HG03025 (cell line): ENCODE data around the gene SPATS2L.

Experiments
- ATAC-seq: cut with Tn5 transposase; IDR thresholded peaks from one replicate; pipeline ENCODE4 v1.9.1; 2021; ENCODE audit warnings: mild to moderate bottlenecking, moderate library complexity; ENCODE audit not compliant: unreplicated experiment, low FRiP score

The SPATS2L gene

GRCh38 chr2:200306196-200306930, at the start of gene SPATS2L:
TSS of gene SPATS2L (plus strand) at chr2:200306693. CDS start at chr2:200389245, 82,552 bp downstream.
- peak; percentile 59 for ATAC-seq

- ATAC-seq, result no peak
These were observed 48.9 kb upstream of the SPATS2L start for GRCh38 chr2:200257570-200257969.

- no peak for ATAC-seq
These were observed 48.4 kb upstream of the SPATS2L start for GRCh38 chr2:200258081-200258480.

GRCh38 chr2:200258881-200259576, 47.5 kb upstream of the SPATS2L start:
- ATAC-seq, result no peak

GRCh38 chr2:200259577-200259957, 46.9 kb upstream of the SPATS2L start:
- ATAC-seq, result no peak

- no peak for ATAC-seq
These were observed 44.4 kb upstream of the SPATS2L start for GRCh38 chr2:200262047-200262446.

GRCh38 chr2:200263279-200263678, 43.2 kb upstream of the SPATS2L start:
- no peak for ATAC-seq

GRCh38 chr2:200264631-200265030, 41.9 kb upstream of the SPATS2L start:
- no peak for ATAC-seq

GRCh38 chr2:200266406-200266805, 40.1 kb upstream of the SPATS2L start:
- no peak for ATAC-seq

- no peak for ATAC-seq
These were observed 39.1 kb upstream of the SPATS2L start for GRCh38 chr2:200267350-200267749.

GRCh38 chr2:200270732-200271131, 35.8 kb upstream of the SPATS2L start:
- no peak for ATAC-seq

GRCh38 chr2:200272320-200272719, 34.2 kb upstream of the SPATS2L start:
- ATAC-seq, result no peak

- no peak for ATAC-seq
These were observed 32.1 kb upstream of the SPATS2L start for GRCh38 chr2:200274116-200275075.

- ATAC-seq, result no peak
These were observed 31.0 kb upstream of the SPATS2L start for GRCh38 chr2:200275295-200276013.

- no peak for ATAC-seq
These were observed 30.0 kb upstream of the SPATS2L start for GRCh38 chr2:200276472-200276871.

- ATAC-seq, result no peak
These were observed 27.7 kb upstream of the SPATS2L start for GRCh38 chr2:200278694-200279316.

- ATAC-seq, result no peak
These were observed 26.6 kb upstream of the SPATS2L start for GRCh38 chr2:200279857-200280256.

- no peak for ATAC-seq
These were observed 19.9 kb upstream of the SPATS2L start for GRCh38 chr2:200286578-200286977.

GRCh38 chr2:200288670-200289429, 17.6 kb upstream of the SPATS2L start:
- ATAC-seq, result no peak
